ENCODE results near the gene SUPT5H. TPM values are rescaled to one million over a fixed set of nuclear protein-coding genes. Genes with fewer than 3 reads are reported as not detected.

SUPT5H gene
- total RNA-seq = 100 to 1,000 TPM; 127 to 141 TPM

- H3K4me3 Mint-ChIP-seq = peak within 1 kb of the TSS; percentile 100
- intact Hi-C loops (cut with micrococcal nuclease) = loop anchor here (1.0 to 5.0 kb wide), 2 partner anchors 9 to 77 kb away; no protein-coding TSS in a partner anchor
- H3K9me3 Mint-ChIP-seq = peaks cover 2% of the 10 kb centered on the region
- peaks cover 59% of the 10 kb centered on the region for H3K36me3 Mint-ChIP-seq (ENCODE audit: low read depth)
- TF ChIP-seq, protein P1, sequence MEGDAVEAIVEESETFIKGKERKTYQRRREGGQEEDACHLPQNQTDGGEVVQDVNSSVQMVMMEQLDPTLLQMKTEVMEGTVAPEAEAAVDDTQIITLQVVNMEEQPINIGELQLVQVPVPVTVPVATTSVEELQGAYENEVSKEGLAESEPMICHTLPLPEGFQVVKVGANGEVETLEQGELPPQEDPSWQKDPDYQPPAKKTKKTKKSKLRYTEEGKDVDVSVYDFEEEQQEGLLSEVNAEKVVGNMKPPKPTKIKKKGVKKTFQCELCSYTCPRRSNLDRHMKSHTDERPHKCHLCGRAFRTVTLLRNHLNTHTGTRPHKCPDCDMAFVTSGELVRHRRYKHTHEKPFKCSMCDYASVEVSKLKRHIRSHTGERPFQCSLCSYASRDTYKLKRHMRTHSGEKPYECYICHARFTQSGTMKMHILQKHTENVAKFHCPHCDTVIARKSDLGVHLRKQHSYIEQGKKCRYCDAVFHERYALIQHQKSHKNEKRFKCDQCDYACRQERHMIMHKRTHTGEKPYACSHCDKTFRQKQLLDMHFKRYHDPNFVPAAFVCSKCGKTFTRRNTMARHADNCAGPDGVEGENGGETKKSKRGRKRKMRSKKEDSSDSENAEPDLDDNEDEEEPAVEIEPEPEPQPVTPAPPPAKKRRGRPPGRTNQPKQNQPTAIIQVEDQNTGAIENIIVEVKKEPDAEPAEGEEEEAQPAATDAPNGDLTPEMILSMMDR (IDR thresholded peaks at IDR 0.05) = no peak
- POLR2A ChIA-PET = interaction anchor here (0.7 to 6.1 kb wide), 20 partner anchors 8 to 94 kb away, joined by 3 to 137 read pairs (median 3); partner anchors contain the start of genes DLL3, EID2B, RPS16 and SELENOV
- H3K27me3 Mint-ChIP-seq = no peaks in the 10 kb centered on the region
- CTCF ChIA-PET = interaction anchor here (1.0 to 2.9 kb wide), 4 partner anchors 10 to 87 kb away, joined by 3 to 12 read pairs (median 6); partner anchors contain the start of genes EID2B and RPS16
- H3K27ac Mint-ChIP-seq = peak within 1 kb of the TSS; percentile 99
- ATAC-seq (peak; percentile 93), DNase-seq (peak; percentile 99)
- peaks cover 40% of the 10 kb centered on the region for H3K4me1 Mint-ChIP-seq (ENCODE audit: low read depth)
Measured at GRCh38 chr19:39445196-39446111, at the start of gene SUPT5H. Gene SUPT5H (plus strand): TSS chr19:39445582. CDS start chr19:39445891, 309 bp downstream.

DNA sequence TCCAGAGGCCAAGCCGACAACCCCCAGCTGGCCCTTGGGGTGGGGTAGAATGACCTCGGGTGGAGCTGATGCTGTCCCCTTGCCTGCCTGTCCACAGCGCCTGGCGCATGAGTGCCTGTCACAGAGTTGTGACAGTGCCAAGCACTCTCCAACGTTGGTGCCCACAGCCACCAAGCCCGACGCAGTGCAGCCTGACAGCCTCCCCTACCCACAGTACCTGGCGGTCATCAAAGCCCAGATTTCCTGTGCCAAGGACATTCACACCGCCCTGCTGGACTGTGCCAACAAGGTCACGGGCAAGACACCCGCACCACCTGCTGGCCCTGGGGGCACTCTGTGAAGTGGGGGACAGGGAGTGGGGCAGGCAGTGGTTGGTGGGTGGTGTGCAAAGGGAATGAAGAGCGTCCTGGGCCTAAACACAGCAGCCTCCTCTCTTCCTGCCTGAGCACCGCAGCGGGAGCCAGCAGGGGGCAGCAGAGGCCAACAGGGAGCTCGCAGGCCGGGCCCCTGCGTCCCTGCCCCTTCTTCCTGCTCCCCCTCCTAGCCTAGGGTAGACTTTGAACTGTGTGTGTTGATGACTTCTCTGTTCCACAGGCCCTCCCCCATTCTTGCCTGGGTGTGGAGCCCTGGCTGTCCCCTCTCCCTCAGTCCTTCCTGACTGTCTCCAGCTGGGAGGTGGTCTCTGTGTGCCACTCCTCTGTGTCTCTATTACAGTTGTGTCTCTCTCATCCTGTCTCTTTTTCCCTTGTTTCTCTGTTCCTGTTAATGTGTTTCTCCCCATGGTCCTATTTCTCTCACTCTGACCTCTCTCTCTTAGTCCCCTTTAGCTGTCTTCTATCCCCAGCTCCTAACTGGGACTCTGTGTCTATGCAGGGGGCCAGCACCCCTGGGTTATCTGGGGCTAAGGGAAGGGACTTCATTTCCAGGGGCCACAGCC, 47.8 kb upstream of the SUPT5H start:
- H3K4me1 Mint-ChIP-seq (ENCODE audit: low read depth) = peaks cover 65% of the 10 kb centered on the region
- POLR2A ChIA-PET = interaction anchor here (0.6 to 9.9 kb wide), 13 partner anchors 10 to 253 kb away, joined by 3 to 80 read pairs (median 6); partner anchors contain the start of genes PLEKHG2, RPS16, SAMD4B and ZFP36
- DNase-seq = peak; percentile 97
- intact Hi-C loops (cut with micrococcal nuclease) = loop anchor here (1.0 kb wide), 1 partner anchor 15 kb away; the partner anchor contains the start of gene PLEKHG2
- ATAC-seq = peak; percentile 64
- TF ChIP-seq, protein P1 (IDR thresholded peaks at IDR 0.05) = peak; percentile 92
- H3K9me3 Mint-ChIP-seq = no peaks in the 10 kb centered on the region
- CTCF ChIA-PET = interaction anchor here (0.6 to 8.5 kb wide), 18 partner anchors 10 to 184 kb away, joined by 3 to 153 read pairs (median 4); partner anchors contain the start of genes PLEKHG2, RPS16, SAMD4B and ZFP36
- no peaks in the 10 kb centered on the region for H3K27me3 Mint-ChIP-seq
- peak overlapping the region; percentile 90 for H3K27ac Mint-ChIP-seq
- peaks cover 29% of the 10 kb centered on the region for H3K36me3 Mint-ChIP-seq (ENCODE audit: low read depth)
- peak overlapping the region; percentile 44 for H3K4me3 Mint-ChIP-seq

GRCh38 chr19:39398297-39398864, 47.0 kb upstream of the SUPT5H start:
- DNase-seq = peak; percentile 81
- POLR2A ChIA-PET = interaction anchor here (0.6 to 9.9 kb wide), 13 partner anchors 9 to 254 kb away, joined by 3 to 80 read pairs (median 6); partner anchors contain the start of genes PLEKHG2, RPS16, SAMD4B and ZFP36
- TF ChIP-seq, protein P1 (IDR thresholded peaks at IDR 0.05) = no peak

GRCh38 chr19:39399668-39400050, 45.7 kb upstream of the SUPT5H start:
- CTCF ChIA-PET = interaction anchor here (0.6 to 8.5 kb wide), 3 partner anchors 8 to 14 kb away, joined by 3 to 153 read pairs (median 17); partner anchors contain the start of genes MED29, PAF1 and PLEKHG2
- POLR2A ChIA-PET = interaction anchor here (1.3 to 9.9 kb wide), 6 partner anchors 8 to 57 kb away, joined by 4 to 80 read pairs (median 12); partner anchors contain the start of genes MED29, PAF1, PLEKHG2 and RPS16
- no peaks in the 10 kb centered on the region for H3K27me3 Mint-ChIP-seq
- intact Hi-C loops (cut with micrococcal nuclease) = no loop called here
- H3K4me3 Mint-ChIP-seq = no peak overlapping the region
- no peak for DNase-seq
- peak overlapping the region; percentile 76 for H3K27ac Mint-ChIP-seq
- TF ChIP-seq, protein P1 (IDR thresholded peaks at IDR 0.05) = no peak
- peaks cover 64% of the 10 kb centered on the region for H3K4me1 Mint-ChIP-seq (ENCODE audit: low read depth)
- ATAC-seq = no peak
- H3K36me3 Mint-ChIP-seq (ENCODE audit: low read depth) = peaks cover 20% of the 10 kb centered on the region
- H3K9me3 Mint-ChIP-seq = no peaks in the 10 kb centered on the region

More at GRCh38 chr19:39398297-39398864, 47.0 kb upstream of the SUPT5H start:
- peak; percentile 29 for ATAC-seq
- H3K4me1 Mint-ChIP-seq (ENCODE audit: low read depth) = peaks cover 64% of the 10 kb centered on the region
- H3K4me3 Mint-ChIP-seq = peak overlapping the region; percentile 44
- H3K27ac Mint-ChIP-seq = peak overlapping the region; percentile 90
- peaks cover 28% of the 10 kb centered on the region for H3K36me3 Mint-ChIP-seq (ENCODE audit: low read depth)
- CTCF ChIA-PET = interaction anchor here (0.6 to 8.5 kb wide), 18 partner anchors 9 to 185 kb away, joined by 3 to 153 read pairs (median 4); partner anchors contain the start of genes PLEKHG2, RPS16, SAMD4B and ZFP36
- intact Hi-C loops (cut with micrococcal nuclease) = no loop called here
- H3K27me3 Mint-ChIP-seq = no peaks in the 10 kb centered on the region
- H3K9me3 Mint-ChIP-seq = no peaks in the 10 kb centered on the region

All from activated CD8-positive, alpha-beta T cell treated with anti-CD3 and anti-CD28 coated beads for 36 hours (primary cell).